Measurements from ENCODE around the gene AKAP6.
"Not testable (repeated sequence)": the region's sequence is repeated elsewhere in the genome, so short reads cannot be mapped to it uniquely, and the experiment has no call there.

The AKAP6 gene

DNA sequence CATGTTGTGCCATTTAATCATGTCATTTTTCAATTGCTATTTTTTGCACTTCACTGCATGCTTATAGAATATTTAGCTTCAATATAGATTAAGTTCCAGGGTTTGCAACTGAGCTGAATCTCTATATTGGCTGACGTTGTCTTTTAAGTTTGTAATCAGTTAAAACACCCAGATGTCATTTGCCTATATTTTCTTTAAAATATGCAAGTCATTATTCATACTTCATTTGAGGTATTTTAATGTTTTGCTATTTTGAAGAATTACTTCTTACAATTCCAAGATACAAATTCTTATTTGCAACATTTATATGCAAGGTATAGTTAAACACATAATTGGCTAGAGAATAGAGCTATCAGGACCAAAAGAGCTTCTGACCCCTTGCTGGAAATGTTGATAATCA lies 434.6 kb downstream of the AKAP6 start:
- no peak for DNase-seq (ENCODE audit: low read depth)

DNA sequence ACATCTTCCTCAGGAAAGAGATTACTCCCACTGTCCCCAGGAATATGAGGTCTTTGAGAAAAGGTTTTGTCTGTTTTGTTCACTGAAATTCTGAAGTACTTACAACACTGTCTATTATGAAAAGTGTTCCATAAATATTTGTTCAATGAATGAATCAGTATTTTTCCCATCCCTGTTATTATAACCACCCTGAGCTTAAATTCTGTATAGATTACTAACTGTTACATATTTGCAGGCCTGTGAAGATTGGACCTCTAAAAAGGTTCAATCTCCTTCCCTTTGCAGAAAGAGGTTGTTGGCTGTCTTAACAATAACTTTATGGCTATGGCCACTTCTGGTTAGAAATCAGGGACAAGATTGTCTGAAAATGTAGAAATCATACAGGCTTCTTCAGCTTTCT lies 435.0 kb downstream of the AKAP6 start:
- DNase-seq (ENCODE audit: low read depth): peak; percentile 2

DNA sequence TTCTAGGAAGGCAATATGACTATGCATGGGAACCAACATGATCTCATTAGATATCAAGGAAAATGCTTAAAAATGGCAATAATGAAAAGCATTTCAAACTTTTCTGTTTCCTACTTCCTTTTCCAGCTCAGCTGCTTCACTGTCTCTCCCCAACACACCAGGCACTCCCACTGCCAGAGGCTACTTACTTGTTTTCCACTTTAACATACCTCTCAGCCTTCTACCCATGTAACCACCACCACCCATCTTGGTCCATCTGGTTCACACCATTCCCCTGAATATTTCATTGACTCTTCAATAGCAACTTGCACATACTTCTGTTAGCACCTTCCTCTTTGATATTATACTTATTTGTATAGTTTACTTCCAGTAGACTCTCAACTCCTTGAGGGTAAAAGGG lies 441.3 kb downstream of the AKAP6 start:
- no peak for DNase-seq (ENCODE audit: low read depth)

DNA sequence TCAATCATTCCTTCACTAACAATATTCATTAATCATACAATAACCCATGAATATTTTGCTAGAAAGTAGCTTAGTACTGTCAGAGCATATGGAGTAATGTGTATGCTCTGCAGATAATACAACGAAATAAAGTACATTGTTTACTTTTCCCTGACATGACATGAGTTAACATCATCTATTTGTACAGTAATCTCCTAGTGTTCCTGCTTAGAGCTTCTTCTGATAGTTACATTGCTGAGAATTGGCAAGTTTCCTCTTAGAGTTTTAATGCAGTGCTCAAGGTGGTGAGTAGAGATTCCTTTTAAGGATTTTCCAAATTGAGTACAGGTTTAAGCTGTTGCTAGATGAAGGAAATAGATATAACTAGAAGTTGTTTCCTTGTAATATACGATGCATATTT lies 445.1 kb downstream of the AKAP6 start:
- DNase-seq (ENCODE audit: low read depth): no peak

DNA sequence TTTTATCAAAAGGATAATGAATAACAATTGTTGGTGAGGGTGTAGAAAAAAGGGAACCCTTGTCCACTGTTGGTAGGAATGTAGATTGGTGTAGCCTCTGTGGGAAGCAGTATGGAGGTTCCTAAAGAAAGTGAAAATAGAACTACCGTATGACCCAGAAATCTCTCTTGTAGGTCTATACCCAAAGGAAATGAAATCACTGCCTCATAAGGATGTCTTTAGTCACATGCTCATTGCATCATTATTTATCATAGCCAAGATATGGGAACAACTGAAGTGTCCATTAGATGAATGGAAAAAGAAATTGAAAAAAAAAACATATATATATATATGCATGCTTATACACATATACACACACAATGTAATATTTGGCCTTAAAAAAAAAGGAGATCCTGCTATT lies 450.7 kb downstream of the AKAP6 start:
- DNase-seq (ENCODE audit: low read depth): peak; percentile 1

DNA sequence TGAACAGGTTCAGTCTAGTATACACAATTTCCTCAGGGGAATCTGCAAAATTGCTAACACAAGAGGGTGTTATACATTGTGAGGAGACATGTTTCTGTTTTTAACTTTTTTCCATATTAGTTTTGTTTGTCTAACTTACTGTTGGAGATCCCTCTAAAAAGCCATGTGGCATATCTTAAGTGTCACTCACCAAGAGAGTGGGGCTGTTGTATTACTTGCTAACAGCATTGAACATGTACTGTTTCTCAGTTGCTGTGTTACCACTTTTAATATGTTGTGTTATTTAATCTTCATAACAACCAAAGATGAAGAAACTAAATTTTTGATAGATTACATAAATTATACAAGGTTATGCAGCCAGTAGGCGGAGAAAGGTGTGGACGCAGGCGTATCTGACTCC lies 455.3 kb downstream of the AKAP6 start:
- no peak for DNase-seq (ENCODE audit: low read depth)

DNA sequence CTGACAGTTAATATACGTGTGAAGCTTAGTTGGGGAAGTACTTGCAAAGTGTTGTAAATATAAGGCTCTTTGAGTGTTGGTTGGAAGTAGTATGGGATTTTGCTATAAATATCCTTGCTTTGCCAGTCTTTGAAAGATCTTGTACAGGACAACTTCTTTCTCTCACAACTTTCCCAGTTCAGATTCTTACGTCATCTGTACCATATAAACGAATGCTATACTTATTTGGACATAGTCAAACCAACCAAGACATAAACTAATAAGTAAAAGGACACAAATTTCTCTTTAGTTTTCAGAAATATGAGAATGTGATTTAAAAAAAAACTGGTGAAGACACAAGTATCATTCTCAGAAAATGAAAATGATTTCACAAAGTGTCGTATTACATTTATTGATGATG lies 456.5 kb downstream of the AKAP6 start:
- no peak for DNase-seq (ENCODE audit: low read depth)

DNA sequence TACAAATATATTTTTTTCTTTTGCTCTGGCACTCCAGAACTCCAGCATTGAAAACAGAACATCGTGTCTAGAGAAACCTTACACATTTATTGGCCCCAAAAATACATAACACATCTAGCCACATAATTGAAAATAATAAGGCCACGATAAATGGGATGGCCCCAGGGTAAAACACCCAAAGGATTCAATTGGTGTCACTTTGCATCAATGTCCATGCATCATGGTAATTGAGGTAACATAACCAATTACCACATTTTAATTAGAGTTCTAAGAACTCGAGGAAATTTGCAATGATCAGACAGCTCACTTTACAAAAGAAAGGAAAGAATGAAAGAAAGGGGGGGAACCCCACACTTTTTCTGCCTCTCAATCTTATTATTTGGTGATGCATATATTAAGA lies 457.8 kb downstream of the AKAP6 start:
- no peak for DNase-seq (ENCODE audit: low read depth)

DNA sequence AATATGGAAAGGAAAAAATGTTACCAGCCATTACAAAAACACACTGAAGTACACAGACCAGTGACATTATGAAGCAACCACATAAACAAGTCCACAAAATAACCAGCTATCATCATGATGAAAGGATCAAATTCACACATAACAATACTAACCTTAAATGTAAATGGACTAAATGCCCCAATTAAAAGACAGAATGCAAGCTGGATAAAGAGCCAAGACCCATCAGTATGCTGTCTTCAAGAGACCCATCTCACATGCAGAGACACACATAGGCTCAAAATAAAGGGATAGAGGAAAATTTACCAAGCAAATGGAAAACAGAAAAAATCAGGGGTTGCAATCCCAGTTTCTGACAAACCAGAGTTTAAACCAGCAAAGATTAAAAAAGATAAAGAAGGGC lies 463.9 kb downstream of the AKAP6 start:
- DNase-seq (ENCODE audit: low read depth): not testable (repeated sequence)

DNA sequence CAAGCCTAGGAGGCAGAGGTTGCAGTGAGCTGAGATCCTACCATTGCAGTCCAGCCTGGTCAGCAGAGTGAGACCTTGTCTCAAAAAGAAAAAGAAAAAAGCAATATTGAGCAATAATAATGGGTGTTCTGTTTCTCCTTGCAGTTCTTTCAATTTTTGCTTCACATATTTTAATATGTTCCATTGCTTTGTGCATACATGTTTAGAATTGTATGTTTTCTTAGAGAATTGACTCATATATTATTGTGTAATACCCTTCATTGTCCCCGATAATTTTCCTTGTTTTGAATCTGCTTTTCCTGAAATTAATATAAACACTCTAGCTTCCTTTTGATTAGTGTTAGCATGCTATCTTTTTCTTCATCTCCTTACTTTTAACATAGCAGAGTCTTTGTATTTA lies 471.2 kb downstream of the AKAP6 start:
- no peak for DNase-seq (ENCODE audit: low read depth)

DNA sequence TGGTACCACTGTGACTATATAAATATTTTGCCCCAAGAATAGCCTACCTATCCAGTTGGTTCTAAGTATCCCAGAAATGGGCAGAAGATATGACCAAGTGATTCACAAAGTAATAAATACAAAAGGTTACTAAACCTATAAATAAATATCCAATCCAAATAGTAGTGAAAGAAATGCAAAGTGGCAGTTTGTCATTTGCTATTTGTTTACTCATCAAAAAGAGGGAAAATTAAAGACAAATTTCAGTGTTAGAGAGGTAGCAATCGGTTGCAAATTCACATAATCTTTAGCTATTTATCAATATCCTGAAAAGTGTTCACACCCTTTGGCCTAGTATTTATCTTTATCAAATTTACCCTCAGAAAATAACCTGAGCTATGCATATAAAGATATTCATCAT lies 473.2 kb downstream of the AKAP6 start:
- no peak for DNase-seq (ENCODE audit: low read depth)

DNA sequence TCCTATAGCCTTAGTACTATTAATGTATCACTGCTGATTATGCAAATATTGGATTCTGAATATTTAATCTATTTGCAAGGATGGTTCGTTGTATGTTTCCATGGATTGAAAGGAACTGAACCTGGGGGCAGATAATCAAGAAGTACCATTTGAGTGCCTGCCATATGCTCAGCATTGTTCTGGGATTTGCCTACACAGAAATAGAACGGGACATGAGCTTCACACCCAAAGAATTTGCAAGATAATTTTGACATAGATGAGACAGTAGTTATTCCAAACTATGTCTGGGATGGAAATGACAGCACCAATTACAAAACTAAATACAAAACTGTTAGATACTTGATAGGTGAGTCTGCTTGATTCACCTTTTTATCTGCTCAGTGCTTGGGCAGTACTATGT lies 476.9 kb downstream of the AKAP6 start:
- DNase-seq (ENCODE audit: low read depth): no peak

DNA sequence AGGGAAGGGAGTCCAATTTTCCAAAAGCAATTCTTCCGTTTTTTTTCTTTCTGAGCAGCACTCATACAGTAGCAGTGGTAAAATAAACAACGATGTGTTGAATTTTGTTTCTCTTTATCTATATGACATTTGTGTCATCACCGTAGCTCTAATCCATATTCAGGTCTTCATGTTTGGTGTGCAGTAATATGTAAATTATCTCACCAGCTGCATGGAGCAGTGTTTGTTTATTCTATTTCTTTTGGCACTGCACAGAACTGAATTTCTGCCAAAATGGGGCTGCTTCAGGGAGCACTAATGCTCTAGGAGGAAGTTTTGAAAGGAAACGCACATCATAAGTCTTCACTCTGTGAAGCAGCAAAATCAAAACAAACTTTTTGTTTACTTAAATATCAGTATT lies 479.5 kb downstream of the AKAP6 start:
- DNase-seq (ENCODE audit: low read depth): no peak

DNA sequence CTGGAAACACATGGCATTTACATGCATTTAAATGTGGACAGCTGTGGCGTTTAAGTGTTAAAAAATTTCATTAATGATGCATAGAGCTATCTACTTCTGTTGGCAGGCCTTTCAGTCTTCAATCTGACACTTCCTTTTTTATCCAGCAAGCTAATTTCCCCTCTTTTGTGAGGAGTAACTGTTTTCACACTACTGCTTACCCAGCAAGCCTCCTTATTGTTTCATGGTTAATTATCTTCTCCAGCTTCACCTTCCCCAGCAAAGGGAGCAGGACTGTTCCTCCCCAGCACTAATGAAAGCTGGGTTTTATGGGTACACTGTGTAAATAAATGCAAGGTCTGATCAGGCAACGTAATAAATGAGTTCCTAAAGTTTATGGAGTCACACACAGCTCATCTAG lies 480.2 kb downstream of the AKAP6 start:
- no peak for DNase-seq (ENCODE audit: low read depth)

DNA sequence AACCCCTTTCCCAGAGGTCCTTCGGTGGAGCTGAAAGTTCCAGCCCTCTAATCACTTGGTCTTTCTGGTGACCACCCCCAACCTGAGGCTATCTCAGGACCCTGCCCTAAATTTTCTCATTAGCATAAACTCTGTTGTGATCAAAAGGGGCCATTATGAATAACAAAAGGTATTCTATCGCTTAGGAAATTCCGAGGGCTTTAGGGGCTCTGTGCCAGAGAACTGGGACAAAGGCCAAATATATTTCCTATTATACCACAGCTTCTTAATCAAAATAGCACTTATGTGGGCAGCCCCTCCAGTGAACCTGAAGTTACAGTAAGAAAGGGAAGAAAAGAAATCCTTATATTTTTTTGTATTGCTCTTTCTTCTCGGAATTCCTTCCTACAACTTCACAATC lies 484.3 kb downstream of the AKAP6 start:
- no peak for DNase-seq (ENCODE audit: low read depth)

DNA sequence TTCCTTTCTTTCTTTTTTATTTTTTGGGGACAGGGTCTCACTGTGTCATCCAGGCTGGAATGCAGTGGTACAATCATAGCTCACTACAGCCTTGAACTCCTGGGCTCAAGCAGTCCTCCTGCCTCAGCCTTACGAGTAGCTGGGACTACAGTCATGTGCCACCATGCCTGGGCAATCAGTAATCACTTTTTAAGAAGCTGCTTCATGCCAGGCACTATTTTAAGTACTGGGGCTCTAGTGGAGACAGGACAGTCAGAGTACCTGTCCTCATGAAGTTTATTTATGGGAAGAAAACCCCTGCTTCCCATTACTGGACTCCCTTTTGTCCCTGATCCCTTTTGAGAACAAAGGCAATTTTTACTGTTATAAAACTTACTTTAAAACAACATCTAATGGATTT lies 485.6 kb downstream of the AKAP6 start:
- no peak for DNase-seq (ENCODE audit: low read depth)

DNA sequence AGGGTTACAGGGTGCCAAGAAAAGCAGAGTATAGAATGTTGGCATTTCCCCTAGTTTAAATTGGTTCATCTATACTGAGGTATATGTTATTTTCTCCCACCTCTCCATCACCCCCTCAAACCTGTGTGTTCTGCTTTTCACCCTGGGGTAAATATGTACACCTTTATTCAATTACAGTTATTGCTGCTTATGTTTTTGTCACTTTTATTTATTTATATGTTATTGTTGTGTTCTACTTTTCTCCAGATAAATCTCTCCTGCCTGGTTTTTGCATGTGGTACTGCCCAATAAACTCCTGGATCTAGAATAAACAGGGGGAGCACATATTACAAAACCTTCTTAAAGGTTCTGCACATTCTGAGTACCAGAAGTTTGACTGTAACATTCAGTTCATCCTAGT lies 487.5 kb downstream of the AKAP6 start:
- DNase-seq (ENCODE audit: low read depth): no peak

DNA sequence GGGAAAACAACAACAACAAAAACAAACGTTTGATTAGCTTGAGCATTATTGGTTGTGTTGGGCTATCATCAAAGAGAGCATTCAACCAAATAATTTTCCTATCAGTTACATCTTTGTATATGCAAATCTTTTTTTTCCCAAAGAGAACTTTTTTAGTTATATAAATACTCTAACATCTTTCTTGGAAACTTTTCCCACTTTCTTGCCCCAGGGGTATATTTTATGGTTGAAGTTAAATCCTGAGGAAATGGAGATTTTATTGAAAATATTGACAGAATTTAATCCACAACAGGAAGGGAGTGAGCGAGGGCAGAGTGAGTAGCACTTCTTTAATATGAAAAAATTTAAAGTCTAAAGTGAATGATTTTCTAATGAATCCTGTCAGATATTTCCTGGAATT lies 488.7 kb downstream of the AKAP6 start:
- DNase-seq (ENCODE audit: low read depth): no peak

DNA sequence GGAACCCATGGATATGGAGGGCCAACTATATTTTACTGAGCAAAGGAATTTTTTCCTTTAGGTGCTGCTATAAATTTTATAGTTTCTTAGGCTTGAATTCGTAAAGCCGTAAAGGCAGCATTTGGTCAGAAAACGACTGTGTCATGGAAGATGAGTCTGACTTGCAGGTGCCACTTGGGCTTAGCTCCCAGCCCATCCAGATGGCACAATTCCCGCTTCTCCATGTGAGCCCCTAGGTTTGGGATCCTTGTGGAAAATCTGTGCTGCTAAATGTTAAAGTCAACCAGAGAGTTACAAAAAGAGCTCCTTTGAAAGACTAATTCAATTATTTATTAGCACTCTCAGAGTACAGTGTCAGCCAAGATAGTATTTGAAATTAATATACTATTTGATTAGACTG lies 489.5 kb downstream of the AKAP6 start:
- DNase-seq (ENCODE audit: low read depth): no peak

DNA sequence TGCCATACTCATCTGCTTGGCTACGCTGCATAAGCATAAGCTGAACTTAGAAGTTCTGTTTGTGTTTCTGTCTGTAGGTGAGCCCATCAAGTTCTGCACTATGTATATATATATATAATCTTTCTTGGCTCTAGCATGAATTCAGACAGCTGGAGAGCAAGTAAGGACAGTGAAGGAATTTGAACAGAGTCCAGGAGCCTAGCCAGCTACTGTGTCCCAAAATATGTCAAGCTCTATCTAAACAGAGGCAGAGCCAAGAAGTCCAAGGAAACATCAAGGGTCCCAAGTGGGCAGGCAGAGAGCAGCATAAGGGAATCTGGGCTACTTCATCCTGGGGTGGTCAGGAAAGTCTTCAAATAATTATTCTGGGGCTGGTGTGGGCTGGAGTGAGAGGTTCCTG lies 491.1 kb downstream of the AKAP6 start:
- no peak for DNase-seq (ENCODE audit: low read depth)

DNA sequence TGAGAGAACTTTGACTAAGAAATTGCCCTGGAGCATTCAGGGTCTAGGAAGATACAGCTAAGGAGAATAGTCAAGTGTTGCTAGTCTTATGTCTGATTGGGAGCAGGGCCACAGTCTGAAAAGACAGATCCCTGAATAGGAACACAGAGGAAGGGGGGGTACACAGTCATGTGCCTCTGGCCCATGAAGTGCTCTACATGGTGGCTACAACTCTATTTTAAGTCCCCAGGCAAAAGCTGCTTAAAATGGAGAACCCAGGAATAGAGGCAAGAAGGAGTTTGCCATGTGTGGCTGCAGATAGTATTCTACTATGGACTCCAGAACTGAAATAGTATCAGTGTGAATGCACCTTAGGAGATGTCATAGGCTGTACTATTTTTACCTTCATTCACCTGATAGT lies 491.6 kb downstream of the AKAP6 start:
- DNase-seq (ENCODE audit: low read depth): no peak

DNA sequence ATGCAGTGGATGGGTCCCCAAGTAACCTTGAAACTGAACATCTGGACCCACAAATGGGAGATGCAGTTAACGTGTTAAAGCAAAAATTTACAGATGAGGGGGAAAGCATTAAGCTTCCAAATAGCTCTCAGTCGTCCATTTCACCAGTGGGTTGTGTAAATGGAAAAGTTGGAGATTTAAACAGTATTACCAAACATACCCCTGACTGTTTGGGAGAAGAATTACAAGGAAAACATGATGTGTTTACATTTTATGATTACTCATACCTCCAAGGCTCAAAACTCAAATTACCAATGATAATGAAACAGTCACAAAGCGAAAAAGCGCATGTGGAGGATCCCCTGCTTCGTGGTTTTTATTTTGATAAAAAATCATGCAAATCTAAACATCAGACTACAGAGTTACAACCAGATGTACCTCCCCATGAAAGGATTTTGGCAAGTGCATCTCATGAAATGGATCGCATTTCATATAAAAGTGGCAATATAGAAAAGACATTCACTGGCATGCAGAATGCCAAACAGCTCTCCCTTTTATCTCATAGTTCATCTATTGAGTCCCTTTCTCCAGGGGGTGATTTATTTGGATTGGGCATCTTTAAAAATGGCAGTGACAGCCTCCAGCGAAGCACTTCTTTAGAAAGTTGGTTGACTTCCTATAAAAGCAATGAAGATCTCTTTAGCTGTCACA lies 493.0 kb downstream of the AKAP6 start:
- no peak for DNase-seq (ENCODE audit: low read depth)

DNA sequence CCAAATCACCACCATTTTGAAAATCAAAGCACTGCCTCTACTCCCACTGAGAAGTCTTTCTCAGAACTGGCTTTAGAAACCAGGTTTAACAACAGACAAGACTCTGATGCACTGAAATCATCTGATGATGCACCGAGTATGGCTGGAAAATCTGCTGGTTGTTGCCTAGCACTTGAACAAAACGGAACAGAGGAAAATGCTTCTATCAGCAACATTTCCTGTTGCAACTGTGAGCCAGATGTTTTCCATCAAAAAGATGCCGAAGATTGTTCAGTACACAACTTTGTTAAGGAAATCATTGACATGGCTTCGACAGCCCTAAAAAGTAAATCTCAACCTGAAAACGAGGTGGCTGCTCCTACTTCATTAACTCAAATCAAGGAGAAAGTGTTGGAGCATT lies 494.6 kb downstream of the AKAP6 start:
- no peak for DNase-seq (ENCODE audit: low read depth)

DNA sequence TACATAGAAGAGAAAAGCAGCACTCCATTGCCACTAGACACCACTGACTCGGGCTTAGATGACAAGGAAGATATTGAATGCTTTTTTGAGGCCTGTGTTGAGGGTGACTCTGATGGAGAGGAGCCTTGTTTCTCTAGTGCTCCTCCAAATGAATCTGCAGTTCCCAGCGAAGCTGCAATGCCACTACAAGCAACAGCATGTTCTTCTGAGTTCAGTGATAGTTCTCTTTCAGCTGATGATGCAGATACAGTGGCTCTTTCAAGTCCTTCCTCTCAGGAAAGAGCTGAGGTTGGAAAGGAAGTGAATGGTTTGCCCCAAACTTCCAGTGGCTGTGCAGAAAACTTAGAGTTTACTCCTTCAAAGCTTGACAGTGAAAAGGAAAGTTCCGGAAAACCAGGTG lies 495.1 kb downstream of the AKAP6 start:
- DNase-seq (ENCODE audit: low read depth): no peak

DNA sequence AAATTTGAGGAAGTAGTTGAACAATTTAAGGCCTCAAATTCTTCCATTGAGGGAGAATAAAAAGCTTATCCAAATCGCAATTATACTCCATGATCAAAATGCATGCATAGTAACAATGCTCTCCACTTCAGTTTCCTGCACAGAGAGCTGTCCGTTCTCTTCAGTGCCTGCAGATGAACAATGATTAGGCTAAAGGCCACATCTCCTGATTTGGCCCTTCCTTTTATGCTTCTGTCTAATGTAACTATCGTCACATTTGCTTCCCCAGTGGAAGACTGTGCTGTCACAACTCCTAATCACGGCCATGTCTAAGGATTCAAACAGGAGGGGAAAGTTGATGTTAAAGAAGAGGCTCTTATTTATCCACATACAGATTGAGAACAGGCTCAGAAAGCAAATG lies 496.0 kb downstream of the AKAP6 start:
- no peak for DNase-seq (ENCODE audit: low read depth)

All from HS-5 (cell line).